Activated naive CD8-positive, alpha-beta T cell treated with anti-CD3 and anti-CD28 coated beads for 36 hours (primary cell): ENCODE results near the gene GRK4. TPM values are rescaled to one million over a fixed set of nuclear protein-coding genes. Genes with fewer than 3 reads are reported as not detected.

Source experiments
- DNase-seq: peaks from one replicate; pipeline ENCODE4 v3.0.0; 2021
- H3K27ac Mint-ChIP-seq: one replicate; pipeline ENCODE4 v1.8.0; 2022; ENCODE audit warnings: mild to moderate bottlenecking, moderate library complexity, mixed read lengths
- H3K27me3 Mint-ChIP-seq: one replicate; pipeline ENCODE4 v1.8.0; 2022; ENCODE audit warnings: mild to moderate bottlenecking, mixed read lengths
- H3K36me3 Mint-ChIP-seq: one replicate; pipeline ENCODE4 v1.8.0; 2021; ENCODE audit warnings: mild to moderate bottlenecking, mixed read lengths
- H3K4me1 Mint-ChIP-seq: one replicate; pipeline ENCODE4 v1.8.0; 2021; ENCODE audit warnings: mixed read lengths
- H3K4me3 Mint-ChIP-seq: one replicate; pipeline ENCODE4 v1.8.0; 2022; ENCODE audit warnings: mild to moderate bottlenecking, moderate library complexity, mixed read lengths
- H3K9me3 Mint-ChIP-seq: one replicate; pipeline ENCODE4 v1.8.0; 2022; ENCODE audit warnings: mixed read lengths
- total RNA-seq, 2 experiments: library from RNA; stranded (reverse); gene quantifications; one replicate each; pipeline ENCODE4 v1.2.3, GENCODE V29; 2021

Gene GRK4
- total RNA-seq, 2 experiments from 2014 or later: 2.6 to 3.2 TPM

DNA sequence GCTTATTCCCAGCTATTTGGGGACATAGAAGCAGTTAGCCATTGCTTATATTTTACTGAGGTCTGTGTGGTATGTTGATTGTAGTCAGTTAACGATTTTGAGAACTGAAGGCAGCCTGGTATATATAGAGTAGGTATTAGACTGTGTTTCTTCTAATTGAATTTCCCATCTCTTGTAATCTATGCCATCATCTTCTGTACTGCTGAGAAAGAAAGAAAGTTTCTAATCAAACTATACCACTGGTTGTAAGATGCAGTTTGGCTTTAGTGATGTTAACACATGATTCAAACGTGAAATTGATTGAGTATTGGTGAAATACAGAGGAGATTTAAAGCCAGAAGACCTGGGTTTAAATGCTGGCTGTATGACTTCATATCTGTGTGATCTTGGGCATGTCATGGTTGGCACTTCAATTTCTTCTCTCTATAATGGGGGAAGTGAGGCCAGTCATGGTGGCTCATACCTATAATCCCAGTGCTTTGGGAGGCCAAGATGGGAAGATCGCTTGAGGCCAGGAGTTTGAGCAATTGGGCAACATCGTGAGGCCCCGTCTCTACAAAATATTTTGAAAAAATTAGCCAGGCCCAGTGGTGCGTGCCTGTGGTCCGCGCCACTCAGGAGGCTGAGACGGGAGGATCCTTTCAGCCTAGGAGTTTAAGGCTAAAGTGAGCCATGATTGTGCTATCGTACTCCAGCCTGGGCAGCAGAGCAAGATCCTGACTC is 122.7 kb downstream of the GRK4 start:
- H3K4me3 Mint-ChIP-seq: no peak overlapping the region
- DNase-seq: no peak
- peak overlapping the region; percentile 81 for H3K27ac Mint-ChIP-seq
- H3K27me3 Mint-ChIP-seq: no peaks in the 10 kb centered on the region
- peaks cover 27% of the 10 kb centered on the region for H3K36me3 Mint-ChIP-seq
- H3K9me3 Mint-ChIP-seq: no peaks in the 10 kb centered on the region
- H3K4me1 Mint-ChIP-seq: peaks cover 50% of the 10 kb centered on the region

DNA sequence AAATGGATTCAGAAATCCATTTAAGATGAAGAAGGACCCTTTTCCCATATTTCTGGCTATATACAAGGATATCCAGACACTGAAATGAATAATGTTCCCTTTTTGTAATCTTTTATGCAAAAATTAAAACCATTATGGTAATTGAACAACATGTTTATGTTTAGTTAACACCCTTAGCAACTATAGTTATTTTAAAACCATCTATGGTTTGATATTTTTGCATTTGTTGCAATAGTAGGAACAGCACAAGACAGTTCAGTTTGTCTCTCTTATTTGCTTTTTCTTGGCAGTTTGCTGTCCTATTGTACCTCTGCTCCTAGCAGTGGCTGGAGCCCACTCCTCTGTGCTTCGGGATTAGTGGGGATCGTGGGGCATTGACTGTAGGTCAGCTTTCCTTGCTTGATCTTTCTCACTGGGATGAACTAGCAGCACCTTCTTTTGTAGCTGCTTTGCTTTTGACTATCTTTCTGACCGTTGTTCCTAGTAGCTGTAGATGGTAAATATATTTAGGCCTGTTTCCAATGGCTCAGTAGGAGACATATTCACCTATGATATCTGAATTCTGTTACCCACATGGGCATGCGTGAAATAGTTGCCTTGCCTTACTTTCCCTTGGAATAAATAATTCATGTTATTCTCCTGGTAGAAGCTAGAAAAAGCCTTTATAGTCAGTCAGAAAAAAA is 123.9 kb downstream of the GRK4 start:
- peaks cover 50% of the 10 kb centered on the region for H3K4me1 Mint-ChIP-seq
- no peak overlapping the region for H3K4me3 Mint-ChIP-seq
- no peaks in the 10 kb centered on the region for H3K9me3 Mint-ChIP-seq
- no peak for DNase-seq
- no peaks in the 10 kb centered on the region for H3K27me3 Mint-ChIP-seq
- peak overlapping the region; percentile 40 for H3K27ac Mint-ChIP-seq
- H3K36me3 Mint-ChIP-seq: peaks cover 27% of the 10 kb centered on the region

Other genes with a start within 250 kb of the GRK4 start
- gene TNIP2, start 207.2 kb upstream of the GRK4 start, total RNA-seq: 10 to 100 TPM; 50.0 to 50.3 TPM
- gene SH3BP2, start 170.5 kb upstream of the GRK4 start, total RNA-seq: 10 to 100 TPM; 72.2 to 74.1 TPM
- 100 to 1,000 TPM; 136 TPM for gene ADD1, start 119.7 kb upstream of the GRK4 start, total RNA-seq
- gene NOP14, start 165 bp upstream of the GRK4 start, total RNA-seq: 100 to 1,000 TPM in 1 of 2 experiments, 10 to 100 TPM in 1; 99.1 to 102 TPM
- not detected for gene HTT-AS, start 111.0 kb downstream of the GRK4 start, total RNA-seq
- gene HTT, start 111.1 kb downstream of the GRK4 start, total RNA-seq: 10 to 100 TPM; 42.9 to 49.4 TPM